ENCODE measurements around the gene CSMD2. TPM values are rescaled to one million over a fixed set of nuclear protein-coding genes. Genes with fewer than 3 reads are reported as not detected.

The CSMD2 gene
- total and polyA plus RNA-seq, 2 of the 4 experiments (the other 2 are of a cell fraction) = under 0.01 to 0.36 TPM

GRCh38 chr1:34137411-34137810 is 27.6 kb downstream of the CSMD2 start:
- 0% methylated on average over 1 of the region's 3 CpGs; no CpG with 5 or more reads in 1 of the 2 experiments for WGBS, 2 experiments (ENCODE audit: extremely low coverage in 2 of 2, insufficient read length in 1 of 2)
- dilution Hi-C loops (cut with HindIII; ENCODE audit: low sequenced_read_pairs, unreplicated experiment) = no loop called here
- H4K5ac ChIP-seq (ENCODE audit: low read depth, low read length) = no peak overlapping the region
- CTCF ChIA-PET = no interaction called here
- H3K4me3 ChIP-seq (ENCODE audit: insufficient read depth, low read depth, low read length) = no peak overlapping the region
- H2AFZ ChIP-seq (replicated peaks; ENCODE audit: low read length, poor library complexity) = no peak overlapping the region
- H2BK15ac ChIP-seq (ENCODE audit: low read depth, low read length) = no peak overlapping the region
- no peak overlapping the region for H3K23ac ChIP-seq (ENCODE audit: low read depth, low read length)
- H3K27me3 ChIP-seq (ENCODE audit: control insufficient read depth, insufficient read depth, low read length) = no peaks in the 10 kb centered on the region
- in situ Hi-C loops (cut with MboI; ENCODE audit: low sequenced_read_pairs) = no loop called here
- no peak overlapping the region for H2AK9ac ChIP-seq (replicated peaks; ENCODE audit: low read depth, low read length, poor library complexity)
- H3K27ac ChIP-seq (ENCODE audit: insufficient read depth, low read length) = no peak overlapping the region
- H2BK5ac ChIP-seq (ENCODE audit: low read depth, low read length, poor library complexity, severe bottlenecking) = no peak overlapping the region
- ATAC-seq (ENCODE audit: low read depth) (no peak), DNase-seq (no peak)
- peaks cover 9% of the 10 kb centered on the region for H3K9me3 ChIP-seq (ENCODE audit: control insufficient read depth, insufficient read depth, low read length)
- H3K18ac ChIP-seq (ENCODE audit: low read depth, low read length) = no peak overlapping the region
- no peak for TF ChIP-seq CHD1 (IDR thresholded peaks at IDR 0.05; ENCODE audit: low read depth, low read length)
- TF ChIP-seq USF2 (IDR thresholded peaks at IDR 0.05; ENCODE audit: low read depth, low read length) = no peak
- no peak for TF ChIP-seq FOS (IDR thresholded peaks at IDR 0.05; ENCODE audit: low read depth, low read length)
- TF ChIP-seq RCOR1 (IDR thresholded peaks at IDR 0.05; ENCODE audit: insufficient replicate concordance, low read length) = no peak
- TF ChIP-seq RAD21 (IDR thresholded peaks at IDR 0.05; ENCODE audit: low read length) = no peak
- no peak for TF ChIP-seq MXI1 (IDR thresholded peaks at IDR 0.05; ENCODE audit: borderline replicate concordance, low read depth, low read length)
- no peak for TF ChIP-seq SMC3 (IDR thresholded peaks at IDR 0.05; ENCODE audit: low read depth, low read length)
- TF ChIP-seq ELK1 (IDR thresholded peaks at IDR 0.05; ENCODE audit: borderline replicate concordance, low read depth, low read length) = no peak
- no peak for TF ChIP-seq POLR2A (IDR thresholded peaks at IDR 0.05; ENCODE audit: low read depth, low read length)
- no peaks in the 10 kb centered on the region for H3K9me1 ChIP-seq (ENCODE audit: insufficient read depth, low read length)
- no peak overlapping the region for H2BK120ac ChIP-seq (ENCODE audit: low read depth, low read length)
- intact Hi-C loops (cut with micrococcal nuclease) = no loop called here
- no peak overlapping the region for H4K91ac ChIP-seq (ENCODE audit: insufficient read depth, low read depth, low read length)
- H3K36me3 ChIP-seq (ENCODE audit: control insufficient read depth, insufficient read depth, low read length) = no peaks in the 10 kb centered on the region
- H3K4ac ChIP-seq (ENCODE audit: low read depth, low read length) = no peak overlapping the region
- H4K8ac ChIP-seq (ENCODE audit: low read depth in 2 of 2, low read length in 2 of 2) = no peak overlapping the region
- H3K4me2 ChIP-seq (ENCODE audit: low read depth, low read length) = no peak overlapping the region
- no TSS peak for BruUV-seq (replicated peaks)
- H2BK20ac ChIP-seq (ENCODE audit: low read depth, low read length) = no peak overlapping the region
- H3K9ac ChIP-seq (ENCODE audit: low read depth, low read length) = no peak overlapping the region
- H3K14ac ChIP-seq (replicated peaks; ENCODE audit: low read depth, low read length) = no peak overlapping the region
- H3K4me1 ChIP-seq (ENCODE audit: control insufficient read depth, insufficient read depth, low read length) = no peaks in the 10 kb centered on the region
- POLR2A ChIA-PET (ENCODE audit: unreplicated experiment) = no interaction called here
- H3K79me1 ChIP-seq (ENCODE audit: low read depth in 1 of 2, low read length in 2 of 2) = no peaks in the 10 kb centered on the region
- no peak overlapping the region for H2AK5ac ChIP-seq (ENCODE audit: low read depth, low read length)
- no peaks in the 10 kb centered on the region for H4K20me1 ChIP-seq (ENCODE audit: insufficient read depth, low read length)
- H3K56ac ChIP-seq (ENCODE audit: extremely low read depth, insufficient read depth, low read length) = no peak overlapping the region
